ENCODE results near the gene TNIP3. TPM values are rescaled to one million over a fixed set of nuclear protein-coding genes. Genes with fewer than 3 reads are reported as not detected.
A peak's percentile ranks its signal among the peaks of the same experiment; 100 is the strongest.
"Not testable (repeated sequence)": the region's sequence is repeated elsewhere in the genome, so short reads cannot be mapped to it uniquely, and the experiment has no call there.

The TNIP3 gene
- 0.26 TPM for polyA plus RNA-seq (2013, experiment 1 of 2)
- 0.46 TPM for polyA plus RNA-seq (2013, experiment 2 of 2)

GRCh38 chr4:121164291-121164690 is at the start of gene TNIP3:
TSS of gene TNIP3 (minus strand) at chr4:121164321. CDS start at chr4:121164125, 196 bp downstream.
- no peaks in the 10 kb centered on the region for H3K4me1 ChIP-seq (ENCODE audit: control insufficient read depth, insufficient read depth, low read length, poor library complexity, severe bottlenecking)
- no peaks in the 10 kb centered on the region for H3K36me3 ChIP-seq (ENCODE audit: control insufficient read depth, insufficient read depth, low read length)
- H3K27ac ChIP-seq (ENCODE audit: low read depth, low read length, severe bottlenecking) = no peak within 1 kb of the TSS
- H3K9me3 ChIP-seq (ENCODE audit: control insufficient read depth, low read length) = no peaks in the 10 kb centered on the region
- WGBS, 2 experiments (ENCODE audit: insufficient coverage in 2 of 2) = 74 to 78% methylated on average over 2 of the region's 4 CpGs
- H3K4me3 ChIP-seq (ENCODE audit: extremely low read depth, insufficient read depth, low read length, poor library complexity, severe bottlenecking) = no peak within 1 kb of the TSS

- no peak overlapping the region for H3K27ac ChIP-seq (ENCODE audit: low read depth, low read length, severe bottlenecking)
- no CpG with 5 or more reads among the region's 2 CpGs for WGBS, 2 experiments (ENCODE audit: insufficient coverage in 2 of 2)
- H3K9me3 ChIP-seq (ENCODE audit: control insufficient read depth, low read length) = no peaks in the 10 kb centered on the region
- H3K4me1 ChIP-seq (ENCODE audit: control insufficient read depth, insufficient read depth, low read length, poor library complexity, severe bottlenecking) = no peaks in the 10 kb centered on the region
- no peaks in the 10 kb centered on the region for H3K36me3 ChIP-seq (ENCODE audit: control insufficient read depth, insufficient read depth, low read length)
- H3K4me3 ChIP-seq (ENCODE audit: extremely low read depth, insufficient read depth, low read length, poor library complexity, severe bottlenecking) = no peak overlapping the region
Observed at GRCh38 chr4:121212806-121213205, 48.7 kb upstream of the TNIP3 start.

GRCh38 chr4:121209171-121209570 is 45.0 kb upstream of the TNIP3 start:
- Histone ChIP-seq H3K9me3 (ENCODE audit: control insufficient read depth, low read length) (no peaks in the 10 kb centered on the region), H3K4me3 (ENCODE audit: extremely low read depth, insufficient read depth, low read length, poor library complexity, severe bottlenecking) (no peak overlapping the region), H3K4me1 (ENCODE audit: control insufficient read depth, insufficient read depth, low read length, poor library complexity, severe bottlenecking) (no peaks in the 10 kb centered on the region), H3K27ac (ENCODE audit: low read depth, low read length, severe bottlenecking) (no peak overlapping the region), H3K36me3 (ENCODE audit: control insufficient read depth, insufficient read depth, low read length) (no peaks in the 10 kb centered on the region)
- WGBS, 2 experiments (ENCODE audit: insufficient coverage in 2 of 2) = 83 to 100% methylated on average over 1 of the region's 1 CpG

GRCh38 chr4:121208244-121209007 is 44.3 kb upstream of the TNIP3 start:
- H3K9me3 ChIP-seq (ENCODE audit: control insufficient read depth, low read length) = no peaks in the 10 kb centered on the region
- no peaks in the 10 kb centered on the region for H3K36me3 ChIP-seq (ENCODE audit: control insufficient read depth, insufficient read depth, low read length)
- H3K4me3 ChIP-seq (ENCODE audit: extremely low read depth, insufficient read depth, low read length, poor library complexity, severe bottlenecking) = no peak overlapping the region
- WGBS, 2 experiments (ENCODE audit: insufficient coverage in 2 of 2) = 100% methylated on average over 1 of the region's 4 CpGs
- H3K4me1 ChIP-seq (ENCODE audit: control insufficient read depth, insufficient read depth, low read length, poor library complexity, severe bottlenecking) = no peaks in the 10 kb centered on the region
- no peak overlapping the region for H3K27ac ChIP-seq (ENCODE audit: low read depth, low read length, severe bottlenecking)

GRCh38 chr4:121205777-121206176 is 41.7 kb upstream of the TNIP3 start:
- not testable (repeated sequence) for H3K4me1 ChIP-seq (ENCODE audit: control insufficient read depth, insufficient read depth, low read length, poor library complexity, severe bottlenecking); H3K4me3 ChIP-seq (ENCODE audit: extremely low read depth, insufficient read depth, low read length, poor library complexity, severe bottlenecking)
- WGBS, 2 experiments (ENCODE audit: insufficient coverage in 2 of 2) = 82 to 89% methylated on average over 1 to 2 of the region's 3 CpGs

GRCh38 chr4:121200795-121201472 is 36.8 kb upstream of the TNIP3 start:
- Histone ChIP-seq H3K4me1 (ENCODE audit: control insufficient read depth, insufficient read depth, low read length, poor library complexity, severe bottlenecking) (no peaks in the 10 kb centered on the region), H3K9me3 (ENCODE audit: control insufficient read depth, low read length) (no peaks in the 10 kb centered on the region), H3K4me3 (ENCODE audit: extremely low read depth, insufficient read depth, low read length, poor library complexity, severe bottlenecking) (no peak overlapping the region), H3K36me3 (ENCODE audit: control insufficient read depth, insufficient read depth, low read length) (no peaks in the 10 kb centered on the region), H3K27ac (ENCODE audit: low read depth, low read length, severe bottlenecking) (no peak overlapping the region)
- WGBS, 2 experiments (ENCODE audit: insufficient coverage in 2 of 2) = 86 to 100% methylated on average over 3 of the region's 3 CpGs

More at GRCh38 chr4:121205777-121206176, 41.7 kb upstream of the TNIP3 start:
- not testable (repeated sequence) for H3K36me3 ChIP-seq (ENCODE audit: control insufficient read depth, insufficient read depth, low read length); H3K9me3 ChIP-seq (ENCODE audit: control insufficient read depth, low read length); H3K27ac ChIP-seq (ENCODE audit: low read depth, low read length, severe bottlenecking)

GRCh38 chr4:121199742-121200561 is 35.8 kb upstream of the TNIP3 start:
- H3K9me3 ChIP-seq (ENCODE audit: control insufficient read depth, low read length) = no peaks in the 10 kb centered on the region
- 88 to 93% methylated on average over 7 to 8 of the region's 10 CpGs for WGBS, 2 experiments (ENCODE audit: insufficient coverage in 2 of 2)

GRCh38 chr4:121198251-121198650 is 34.1 kb upstream of the TNIP3 start:
- H3K36me3 ChIP-seq (ENCODE audit: control insufficient read depth, insufficient read depth, low read length) = no peaks in the 10 kb centered on the region
- no peak overlapping the region for H3K27ac ChIP-seq (ENCODE audit: low read depth, low read length, severe bottlenecking)
- no peaks in the 10 kb centered on the region for H3K9me3 ChIP-seq (ENCODE audit: control insufficient read depth, low read length)
- no peak overlapping the region for H3K4me3 ChIP-seq (ENCODE audit: extremely low read depth, insufficient read depth, low read length, poor library complexity, severe bottlenecking)
- H3K4me1 ChIP-seq (ENCODE audit: control insufficient read depth, insufficient read depth, low read length, poor library complexity, severe bottlenecking) = no peaks in the 10 kb centered on the region

More at GRCh38 chr4:121199742-121200561, 35.8 kb upstream of the TNIP3 start:
- Histone ChIP-seq H3K4me1 (ENCODE audit: control insufficient read depth, insufficient read depth, low read length, poor library complexity, severe bottlenecking) (no peaks in the 10 kb centered on the region), H3K27ac (ENCODE audit: low read depth, low read length, severe bottlenecking) (no peak overlapping the region), H3K36me3 (ENCODE audit: control insufficient read depth, insufficient read depth, low read length) (no peaks in the 10 kb centered on the region), H3K4me3 (ENCODE audit: extremely low read depth, insufficient read depth, low read length, poor library complexity, severe bottlenecking) (no peak overlapping the region)

- WGBS, 2 experiments (ENCODE audit: insufficient coverage in 2 of 2) = 77 to 78% methylated on average over 1 to 2 of the region's 2 CpGs
- Histone ChIP-seq H3K27ac (ENCODE audit: low read depth, low read length, severe bottlenecking) (peak overlapping the region; percentile 11), H3K36me3 (ENCODE audit: control insufficient read depth, insufficient read depth, low read length) (no peaks in the 10 kb centered on the region), H3K9me3 (ENCODE audit: control insufficient read depth, low read length) (no peaks in the 10 kb centered on the region), H3K4me1 (ENCODE audit: control insufficient read depth, insufficient read depth, low read length, poor library complexity, severe bottlenecking) (no peaks in the 10 kb centered on the region), H3K4me3 (ENCODE audit: extremely low read depth, insufficient read depth, low read length, poor library complexity, severe bottlenecking) (no peak overlapping the region)
Observed at GRCh38 chr4:121195649-121196048, 31.5 kb upstream of the TNIP3 start.

- H3K9me3 ChIP-seq (ENCODE audit: control insufficient read depth, low read length) = no peaks in the 10 kb centered on the region
- no peak overlapping the region for H3K4me3 ChIP-seq (ENCODE audit: extremely low read depth, insufficient read depth, low read length, poor library complexity, severe bottlenecking)
- H3K36me3 ChIP-seq (ENCODE audit: control insufficient read depth, insufficient read depth, low read length) = no peaks in the 10 kb centered on the region
- 21 to 39% methylated on average over 3 to 4 of the region's 6 CpGs for WGBS, 2 experiments (ENCODE audit: insufficient coverage in 2 of 2)
- H3K27ac ChIP-seq (ENCODE audit: low read depth, low read length, severe bottlenecking) = no peak overlapping the region
- no peaks in the 10 kb centered on the region for H3K4me1 ChIP-seq (ENCODE audit: control insufficient read depth, insufficient read depth, low read length, poor library complexity, severe bottlenecking)
Observed at GRCh38 chr4:121192480-121192879, 28.4 kb upstream of the TNIP3 start.

Measured in mesodermal cell (in vitro differentiated cells).